Loucy (cell line): ENCODE measurements around the gene HOMER3.

Experiments used
- H2AFZ ChIP-seq: fragments of 200-600 bp; sonication (generic); 2 replicates; pipeline ENCODE4 v1.6.0; 2016; ENCODE audit warnings: antibody characterized with exemption, mild to moderate bottlenecking, low read length, moderate library complexity
- H3F3A ChIP-seq: fragments of 200-600 bp; 2 replicates; pipeline ENCODE4 v1.6.0; 2016; ENCODE audit warnings: antibody characterized with exemption, low read depth, mild to moderate bottlenecking
- H3K27me3 ChIP-seq: fragments of 200-600 bp; sonication (generic); 2 replicates; pipeline ENCODE4 v1.6.1; 2014; ENCODE audit warnings: low read length, mild to moderate bottlenecking; ENCODE audit not compliant: insufficient read depth, poor library complexity, severe bottlenecking
- H3K36me3 ChIP-seq: fragments of 200-600 bp; sonication (generic); 2 replicates; pipeline ENCODE4 v1.6.1; 2016; ENCODE audit warnings: low read length; ENCODE audit not compliant: insufficient read depth
- H3K4me1 ChIP-seq: fragments of 200-600 bp; sonication (generic); 2 replicates; pipeline ENCODE4 v1.5.1; 2014; ENCODE audit warnings: low read length, mild to moderate bottlenecking; ENCODE audit not compliant: insufficient read depth, poor library complexity, severe bottlenecking
- H3K4me2 ChIP-seq: fragments of 200-600 bp; sonication (generic); 2 replicates; pipeline ENCODE4 v1.6.0; 2014; ENCODE audit warnings: antibody characterized with exemption, low read length, low read depth, mild to moderate bottlenecking; ENCODE audit not compliant: poor library complexity, severe bottlenecking
- H3K4me3 ChIP-seq: fragments of 200-600 bp; sonication (generic); 2 replicates; pipeline ENCODE4 v1.5.1; 2014; ENCODE audit warnings: low read length, mild to moderate bottlenecking, mixed read lengths; ENCODE audit not compliant: poor library complexity, severe bottlenecking
- H3K79me2 ChIP-seq: fragments of 200-600 bp; sonication (generic); 2 replicates; pipeline ENCODE4 v1.6.1; 2014; ENCODE audit warnings: low read length; ENCODE audit not compliant: insufficient read depth
- H3K9ac ChIP-seq: fragments of 200-600 bp; sonication (generic); 2 replicates; pipeline ENCODE4 v1.6.0; 2014; ENCODE audit warnings: mild to moderate bottlenecking, low read depth, low read length, moderate library complexity; ENCODE audit not compliant: poor library complexity, severe bottlenecking
- H3K9me2 ChIP-seq: fragments of 200-600 bp; sonication (generic); replicated peaks from 2 replicates; pipeline ENCODE4 v1.6.1; 2016; ENCODE audit warnings: low read depth, low read length, mixed read lengths
- H3K9me3 ChIP-seq: fragments of 200-600 bp; sonication (generic); 2 replicates; pipeline ENCODE4 v1.6.1; 2014; ENCODE audit warnings: mild to moderate bottlenecking, antibody characterized with exemption, low read length, low read depth; ENCODE audit not compliant: insufficient read depth
- H4K20me1 ChIP-seq: fragments of 200-600 bp; sonication (generic); 2 replicates; pipeline ENCODE4 v1.6.0; 2014; ENCODE audit warnings: antibody characterized with exemption, low read length, mild to moderate bottlenecking; ENCODE audit not compliant: insufficient read depth, poor library complexity, severe bottlenecking
- CTCF ChIP-seq: fragments of 200-600 bp; sonication (generic); conservative IDR thresholded peaks from 2 replicates; pipeline ENCODE4 v1.5.1; 2014; ENCODE audit warnings: mild to moderate bottlenecking, antibody characterized with exemption, low read length
- EZH2phosphoT487 ChIP-seq: fragments of 200-600 bp; IDR thresholded peaks from 2 replicates; pipeline ENCODE4 v1.6.1; 2018; ENCODE audit warnings: antibody characterized with exemption, mild to moderate bottlenecking, moderate library complexity, borderline replicate concordance

HOMER3 gene

GRCh38 chr19:18951721-18952281 is 10.8 kb upstream of the HOMER3 start:
- Histone ChIP-seq H3K36me3 (no peaks in the 10 kb centered on the region), H3F3A (no peaks in the 10 kb centered on the region), H4K20me1 (no peaks in the 10 kb centered on the region), H3K9ac (no peak overlapping the region), H2AFZ (no peak overlapping the region), H3K4me3 (no peak overlapping the region), H3K4me2 (no peak overlapping the region), H3K79me2 (no peaks in the 10 kb centered on the region), H3K27me3 (no peaks in the 10 kb centered on the region), H3K9me2 (no peaks in the 10 kb centered on the region), H3K4me1 (no peaks in the 10 kb centered on the region), H3K9me3 (no peaks in the 10 kb centered on the region)
- TF ChIP-seq EZH2phosphoT487 (no peak), CTCF (no peak)

GRCh38 chr19:18949858-18950257 is 8.8 kb upstream of the HOMER3 start:
- Histone ChIP-seq H3K9ac (no peak overlapping the region), H3K36me3 (no peaks in the 10 kb centered on the region), H3K4me2 (no peak overlapping the region), H3F3A (no peaks in the 10 kb centered on the region), H2AFZ (no peak overlapping the region), H3K4me3 (no peak overlapping the region), H3K4me1 (no peaks in the 10 kb centered on the region), H3K9me2 (no peaks in the 10 kb centered on the region), H4K20me1 (no peaks in the 10 kb centered on the region), H3K79me2 (no peaks in the 10 kb centered on the region), H3K9me3 (no peaks in the 10 kb centered on the region), H3K27me3 (no peaks in the 10 kb centered on the region)
- TF ChIP-seq EZH2phosphoT487 (no peak), CTCF (no peak)

GRCh38 chr19:18948976-18949356 is 7.9 kb upstream of the HOMER3 start:
- no peak overlapping the region for H2AFZ ChIP-seq
- H3K27me3 ChIP-seq: no peaks in the 10 kb centered on the region
- H3K36me3 ChIP-seq: no peaks in the 10 kb centered on the region
- H3K9me2 ChIP-seq: no peaks in the 10 kb centered on the region
- no peak overlapping the region for H3K9ac ChIP-seq
- TF ChIP-seq EZH2phosphoT487 (no peak), CTCF (no peak)
- H4K20me1 ChIP-seq: no peaks in the 10 kb centered on the region
- no peaks in the 10 kb centered on the region for H3K9me3 ChIP-seq
- no peaks in the 10 kb centered on the region for H3F3A ChIP-seq
- H3K4me2 ChIP-seq: no peak overlapping the region
- no peaks in the 10 kb centered on the region for H3K79me2 ChIP-seq
- no peak overlapping the region for H3K4me3 ChIP-seq
- no peaks in the 10 kb centered on the region for H3K4me1 ChIP-seq
